H1 (cell line): ENCODE data around the gene FAAP100. TPM values are rescaled to one million over a fixed set of nuclear protein-coding genes. Genes with fewer than 3 reads are reported as not detected.

Experiments
- CHD7 ChIP-seq: fragments of 300-600 bp; sonication (generic); IDR thresholded peaks from 2 replicates; pipeline ENCODE4 v1.7.1; 2012; ENCODE audit warnings: low read length, moderate library complexity, mild to moderate bottlenecking, inconsistent platforms; ENCODE audit not compliant: insufficient replicate concordance
- NANOG ChIP-seq: IDR thresholded peaks from 2 replicates; pipeline ENCODE4 v1.6.1; 2011; ENCODE audit warnings: low read length, low read depth, mild to moderate bottlenecking, inconsistent platforms; ENCODE audit not compliant: insufficient read depth, poor library complexity, severe bottlenecking
- polyA plus RNA-seq, 7 experiments: library from polyadenylated mRNA; depleted of rRNA in 3 of 7; stranded (reverse) in 5 of 7; unstranded in 2 of 7; fragments of >200 nt in 5 of 7; fragments of 200-250 nt in 2 of 7; gene quantifications; 1 replicate in 5 of 7; 2 replicates in 1 of 7; 4 replicates in 1 of 7; pipeline versions ENCODE4 v1.2.1 to v1.2.3, GENCODE V29; 2011 to 2013; ENCODE audit warnings: missing spikeins in 2 of 7, mixed read lengths in 2 of 7
- total RNA-seq: library from RNA; stranded (reverse); fragmentation: NEBNext Ultra II Directional; extraction: Animal tissue kit (Norgen Biotek cat#: 25700); gene quantifications from 2 replicates; pipeline ENCODE4 v1.2.1, GENCODE V29; 2021

FAAP100 gene
- total and polyA plus RNA-seq, 2 of the 8 experiments (the other 6 are each of a cell fraction or from before 2014, with no cell fraction given): 23.2 to 41.8 TPM

GRCh38 chr17:81563861-81564586, 11.9 kb upstream of the FAAP100 start (continued):
- TF ChIP-seq CHD7: no peak
- TF ChIP-seq NANOG: no peak
